HepG2 (cell line): Measurements from ENCODE around the gene KIAA2012. TPM values are rescaled to one million over a fixed set of nuclear protein-coding genes. Genes with fewer than 3 reads are reported as not detected.

Experiments
- AGO2 ChIP-seq: fragments of 200-400 bp; formaldehyde crosslinking; optimal IDR thresholded peaks from 2 replicates; pipeline ENCODE3; 2017; ENCODE audit warnings: mild to moderate bottlenecking, low read depth, low read length, moderate library complexity
- HNF1B ChIP-seq: sonication (generic); formaldehyde crosslinking; IDR thresholded peaks from 2 replicates; pipeline ENCODE4 v1.5.1; 2020; ENCODE audit warnings: mild to moderate bottlenecking, moderate library complexity, missing genetic modification reagents
- NFATC3 ChIP-seq: sonication (generic); formaldehyde crosslinking; IDR thresholded peaks from 2 replicates; pipeline ENCODE4 v1.5.1; 2020; ENCODE audit warnings: mild to moderate bottlenecking, missing genetic modification reagents
- TEAD3 ChIP-seq: optimal IDR thresholded peaks from 2 replicates; pipeline ENCODE3; 2016; ENCODE audit warnings: borderline replicate concordance
- YEATS4 ChIP-seq: sonication (generic); formaldehyde crosslinking; IDR thresholded peaks from 2 replicates; pipeline ENCODE4 v1.4.0; 2020; ENCODE audit warnings: missing genetic modification reagents, borderline replicate concordance
- ZNF12 ChIP-seq: sonication (generic); formaldehyde crosslinking; IDR thresholded peaks from 2 replicates; pipeline ENCODE4 v1.5.0; 2020; ENCODE audit warnings: missing genetic modification reagents
- ZNF333 ChIP-seq: sonication (generic); formaldehyde crosslinking; IDR thresholded peaks from 2 replicates; pipeline ENCODE4 v1.4.0; 2020; ENCODE audit warnings: mild to moderate bottlenecking, missing genetic modification reagents, borderline replicate concordance
- ZNF766 ChIP-seq: sonication (generic); formaldehyde crosslinking; IDR thresholded peaks from 2 replicates; pipeline ENCODE4 v1.5.0; 2020; ENCODE audit warnings: missing genetic modification reagents, borderline replicate concordance
- polyA plus RNA-seq, 8 experiments: library from polyadenylated mRNA; depleted of rRNA in 3 of 8; stranded (reverse) in 7 of 8; unstranded in 1 of 8; fragments of >200 nt; fragmentation: Illumina TruSeq in 4 of 8; extraction: Trizol in 4 of 8; gene quantifications; 2 replicates each; pipeline versions ENCODE4 v1.2.1 to v1.2.3, GENCODE V29; 2011 to 2016; ENCODE audit warnings: low read depth in 4 of 8, missing spikeins in 1 of 8, mixed read lengths in 1 of 8; ENCODE audit not compliant: insufficient read depth in 1 of 8
- total RNA-seq, 5 experiments: library from RNA; depleted of rRNA; stranded (reverse); fragments of >200 nt; fragmentation: Illumina TruSeq; extraction: Trizol; gene quantifications; 2 replicates each; pipeline ENCODE4 v1.2.3, GENCODE V29; 2016; ENCODE audit warnings: low read depth in 1 of 5
- TF ChIP-seq, protein P1 (sequence below): sonication (generic); formaldehyde crosslinking; IDR thresholded peaks from 2 replicates; pipeline ENCODE4 v1.9.0; 2021; ENCODE audit warnings: mild to moderate bottlenecking, missing genetic modification reagents
- TF ChIP-seq, protein P2 (sequence below): sonication (generic); formaldehyde crosslinking; IDR thresholded peaks from 2 replicates; pipeline ENCODE4 v1.4.0; 2020; ENCODE audit warnings: missing genetic modification reagents
- TF ChIP-seq, protein P3 (sequence below): IDR thresholded peaks from 2 replicates; pipeline ENCODE4 v1.4.0; 2020; ENCODE audit warnings: mild to moderate bottlenecking, missing genetic modification reagents

KIAA2012 gene
- total and polyA plus RNA-seq, 2 of the 13 experiments (the other 11 are each of a cell fraction or from before 2014, with no cell fraction given), result not detected

DNA sequence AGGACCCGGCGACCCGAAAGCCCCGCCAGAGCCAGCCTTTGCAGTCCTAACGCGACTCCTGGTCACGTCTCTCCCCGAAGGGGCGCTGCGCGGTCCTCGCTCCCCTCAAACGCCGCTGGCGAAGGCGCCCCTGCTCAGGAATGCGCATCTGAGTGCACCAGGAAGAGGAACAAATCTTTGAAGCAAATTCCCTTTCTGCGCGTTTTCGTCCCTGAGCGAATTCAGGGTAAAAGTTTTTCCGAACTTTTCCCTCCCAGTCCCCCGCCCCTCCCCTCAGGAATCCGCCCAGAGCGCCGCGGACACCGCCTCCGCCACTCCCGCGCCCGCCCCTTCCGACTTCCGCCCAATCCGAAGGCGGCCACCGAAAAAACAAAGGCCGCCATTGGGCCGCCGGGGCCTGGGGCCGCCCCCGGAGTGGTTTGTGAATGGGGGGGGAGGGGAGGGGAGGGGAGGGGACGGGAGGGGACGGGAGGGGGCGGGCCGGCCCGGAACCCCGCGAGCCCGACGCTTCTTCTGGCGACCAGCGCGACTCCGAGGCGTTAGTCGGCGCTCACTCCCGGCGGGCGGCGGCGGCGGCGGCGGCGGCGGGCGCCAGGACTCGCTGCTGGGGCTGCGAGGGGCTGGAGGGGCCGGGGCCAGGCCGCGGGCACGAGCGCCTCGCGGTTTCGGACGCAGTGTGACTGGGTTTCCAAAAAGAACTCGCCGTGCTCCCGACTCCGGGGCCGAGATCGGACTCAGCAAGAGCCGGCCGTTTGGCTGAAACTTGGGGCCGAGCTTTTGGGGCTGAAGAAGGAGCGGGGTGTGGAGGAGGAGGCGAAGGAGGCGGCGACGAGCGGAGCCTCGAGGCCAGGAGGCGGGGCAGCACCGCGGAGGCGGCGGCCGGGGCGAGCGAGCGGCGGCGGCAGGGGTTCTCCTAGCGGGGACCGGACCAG, 39.5 kb upstream of the KIAA2012 start, which contains the start of gene FZD7 (continued):
- TF ChIP-seq HNF1B (CRISPR knock-in tag) (no peak), TEAD3 (CRISPR knock-in tag) (peak; percentile 72), YEATS4 (CRISPR knock-in tag) (peak; percentile 38), ZNF333 (CRISPR knock-in tag) (no peak), ZNF766 (peak; percentile 25; the same call in 1 of the 2 replicates), NFATC3 (0 out of 2 replicates have a peak, but pooled peaks have one; percentile 27), AGO2 (no peak), ZNF12 (no peak)
- TF ChIP-seq, protein P1, sequence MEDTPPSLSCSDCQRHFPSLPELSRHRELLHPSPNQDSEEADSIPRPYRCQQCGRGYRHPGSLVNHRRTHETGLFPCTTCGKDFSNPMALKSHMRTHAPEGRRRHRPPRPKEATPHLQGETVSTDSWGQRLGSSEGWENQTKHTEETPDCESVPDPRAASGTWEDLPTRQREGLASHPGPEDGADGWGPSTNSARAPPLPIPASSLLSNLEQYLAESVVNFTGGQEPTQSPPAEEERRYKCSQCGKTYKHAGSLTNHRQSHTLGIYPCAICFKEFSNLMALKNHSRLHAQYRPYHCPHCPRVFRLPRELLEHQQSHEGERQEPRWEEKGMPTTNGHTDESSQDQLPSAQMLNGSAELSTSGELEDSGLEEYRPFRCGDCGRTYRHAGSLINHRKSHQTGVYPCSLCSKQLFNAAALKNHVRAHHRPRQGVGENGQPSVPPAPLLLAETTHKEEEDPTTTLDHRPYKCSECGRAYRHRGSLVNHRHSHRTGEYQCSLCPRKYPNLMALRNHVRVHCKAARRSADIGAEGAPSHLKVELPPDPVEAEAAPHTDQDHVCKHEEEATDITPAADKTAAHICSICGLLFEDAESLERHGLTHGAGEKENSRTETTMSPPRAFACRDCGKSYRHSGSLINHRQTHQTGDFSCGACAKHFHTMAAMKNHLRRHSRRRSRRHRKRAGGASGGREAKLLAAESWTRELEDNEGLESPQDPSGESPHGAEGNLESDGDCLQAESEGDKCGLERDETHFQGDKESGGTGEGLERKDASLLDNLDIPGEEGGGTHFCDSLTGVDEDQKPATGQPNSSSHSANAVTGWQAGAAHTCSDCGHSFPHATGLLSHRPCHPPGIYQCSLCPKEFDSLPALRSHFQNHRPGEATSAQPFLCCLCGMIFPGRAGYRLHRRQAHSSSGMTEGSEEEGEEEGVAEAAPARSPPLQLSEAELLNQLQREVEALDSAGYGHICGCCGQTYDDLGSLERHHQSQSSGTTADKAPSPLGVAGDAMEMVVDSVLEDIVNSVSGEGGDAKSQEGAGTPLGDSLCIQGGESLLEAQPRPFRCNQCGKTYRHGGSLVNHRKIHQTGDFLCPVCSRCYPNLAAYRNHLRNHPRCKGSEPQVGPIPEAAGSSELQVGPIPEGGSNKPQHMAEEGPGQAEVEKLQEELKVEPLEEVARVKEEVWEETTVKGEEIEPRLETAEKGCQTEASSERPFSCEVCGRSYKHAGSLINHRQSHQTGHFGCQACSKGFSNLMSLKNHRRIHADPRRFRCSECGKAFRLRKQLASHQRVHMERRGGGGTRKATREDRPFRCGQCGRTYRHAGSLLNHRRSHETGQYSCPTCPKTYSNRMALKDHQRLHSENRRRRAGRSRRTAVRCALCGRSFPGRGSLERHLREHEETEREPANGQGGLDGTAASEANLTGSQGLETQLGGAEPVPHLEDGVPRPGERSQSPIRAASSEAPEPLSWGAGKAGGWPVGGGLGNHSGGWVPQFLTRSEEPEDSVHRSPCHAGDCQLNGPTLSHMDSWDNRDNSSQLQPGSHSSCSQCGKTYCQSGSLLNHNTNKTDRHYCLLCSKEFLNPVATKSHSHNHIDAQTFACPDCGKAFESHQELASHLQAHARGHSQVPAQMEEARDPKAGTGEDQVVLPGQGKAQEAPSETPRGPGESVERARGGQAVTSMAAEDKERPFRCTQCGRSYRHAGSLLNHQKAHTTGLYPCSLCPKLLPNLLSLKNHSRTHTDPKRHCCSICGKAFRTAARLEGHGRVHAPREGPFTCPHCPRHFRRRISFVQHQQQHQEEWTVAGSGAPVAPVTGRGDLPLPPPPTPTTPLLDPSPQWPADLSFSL, result no peak
- TF ChIP-seq, protein P2, sequence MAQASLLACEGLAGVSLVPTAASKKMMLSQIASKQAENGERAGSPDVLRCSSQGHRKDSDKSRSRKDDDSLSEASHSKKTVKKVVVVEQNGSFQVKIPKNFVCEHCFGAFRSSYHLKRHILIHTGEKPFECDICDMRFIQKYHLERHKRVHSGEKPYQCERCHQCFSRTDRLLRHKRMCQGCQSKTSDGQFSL (CRISPR knock-in tag), result no peak; the same call in 1 of the 2 replicates
- TF ChIP-seq, protein P3, sequence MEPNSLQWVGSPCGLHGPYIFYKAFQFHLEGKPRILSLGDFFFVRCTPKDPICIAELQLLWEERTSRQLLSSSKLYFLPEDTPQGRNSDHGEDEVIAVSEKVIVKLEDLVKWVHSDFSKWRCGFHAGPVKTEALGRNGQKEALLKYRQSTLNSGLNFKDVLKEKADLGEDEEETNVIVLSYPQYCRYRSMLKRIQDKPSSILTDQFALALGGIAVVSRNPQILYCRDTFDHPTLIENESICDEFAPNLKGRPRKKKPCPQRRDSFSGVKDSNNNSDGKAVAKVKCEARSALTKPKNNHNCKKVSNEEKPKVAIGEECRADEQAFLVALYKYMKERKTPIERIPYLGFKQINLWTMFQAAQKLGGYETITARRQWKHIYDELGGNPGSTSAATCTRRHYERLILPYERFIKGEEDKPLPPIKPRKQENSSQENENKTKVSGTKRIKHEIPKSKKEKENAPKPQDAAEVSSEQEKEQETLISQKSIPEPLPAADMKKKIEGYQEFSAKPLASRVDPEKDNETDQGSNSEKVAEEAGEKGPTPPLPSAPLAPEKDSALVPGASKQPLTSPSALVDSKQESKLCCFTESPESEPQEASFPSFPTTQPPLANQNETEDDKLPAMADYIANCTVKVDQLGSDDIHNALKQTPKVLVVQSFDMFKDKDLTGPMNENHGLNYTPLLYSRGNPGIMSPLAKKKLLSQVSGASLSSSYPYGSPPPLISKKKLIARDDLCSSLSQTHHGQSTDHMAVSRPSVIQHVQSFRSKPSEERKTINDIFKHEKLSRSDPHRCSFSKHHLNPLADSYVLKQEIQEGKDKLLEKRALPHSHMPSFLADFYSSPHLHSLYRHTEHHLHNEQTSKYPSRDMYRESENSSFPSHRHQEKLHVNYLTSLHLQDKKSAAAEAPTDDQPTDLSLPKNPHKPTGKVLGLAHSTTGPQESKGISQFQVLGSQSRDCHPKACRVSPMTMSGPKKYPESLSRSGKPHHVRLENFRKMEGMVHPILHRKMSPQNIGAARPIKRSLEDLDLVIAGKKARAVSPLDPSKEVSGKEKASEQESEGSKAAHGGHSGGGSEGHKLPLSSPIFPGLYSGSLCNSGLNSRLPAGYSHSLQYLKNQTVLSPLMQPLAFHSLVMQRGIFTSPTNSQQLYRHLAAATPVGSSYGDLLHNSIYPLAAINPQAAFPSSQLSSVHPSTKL (CRISPR knock-in tag), result no peak
